Liver (tissue), 9 donors: ENCODE results near the gene LCTL. TPM values are rescaled to one million over a fixed set of nuclear protein-coding genes. Genes with fewer than 3 reads are reported as not detected.

Source experiments
- DNase-seq: peaks from one replicate; pipeline ENCODE4 v3.0.0-alpha.2; 2017; ENCODE audit warnings: low spot score
- H3K27ac ChIP-seq, 2 donors: one replicate each; pipeline ENCODE4 v1.7.0; 2013; ENCODE audit warnings: inconsistent platforms in 2 of 2, low read length in 2 of 2, control low read depth in 1 of 2, low read depth in 1 of 2, mild to moderate bottlenecking in 1 of 2
- H3K27me3 ChIP-seq, 4 donors: one replicate each; pipeline versions ENCODE4 v1.6.1 to v1.7.0; 2013; ENCODE audit warnings: low read length in 3 of 4, inconsistent platforms in 1 of 4, mild to moderate bottlenecking in 1 of 4, moderate library complexity in 1 of 4; ENCODE audit not compliant: control insufficient read depth in 4 of 4, insufficient read depth in 4 of 4
- H3K36me3 ChIP-seq, 4 donors: one replicate each; pipeline versions ENCODE4 v1.6.1 to v1.7.0; 2013; ENCODE audit warnings: low read length in 3 of 4, mild to moderate bottlenecking in 3 of 4, low read depth in 1 of 4, moderate library complexity in 1 of 4; ENCODE audit not compliant: control insufficient read depth in 4 of 4, insufficient read depth in 3 of 4
- H3K4me1 ChIP-seq, 4 donors: one replicate each; pipeline versions ENCODE4 v1.6.1 to v1.7.0; 2013; ENCODE audit warnings: low read length in 3 of 4, mild to moderate bottlenecking in 3 of 4, moderate library complexity in 1 of 4; ENCODE audit not compliant: control insufficient read depth in 4 of 4, insufficient read depth in 4 of 4
- H3K4me3 ChIP-seq, 3 donors: one replicate each; pipeline versions ENCODE4 v1.6.1 to v1.7.0; 2013; ENCODE audit warnings: low read length in 3 of 3, control low read depth in 1 of 3, low read depth in 1 of 3, mild to moderate bottlenecking in 1 of 3
- H3K9ac ChIP-seq, 2 donors: one replicate each; pipeline ENCODE4 v1.7.0; 2013; ENCODE audit warnings: low read length in 2 of 2, mild to moderate bottlenecking in 2 of 2, moderate library complexity in 2 of 2, control low read depth in 1 of 2, low read depth in 1 of 2
- H3K9me3 ChIP-seq, 4 donors: one replicate each; pipeline versions ENCODE4 v1.6.1 to v1.7.0; 2013; ENCODE audit warnings: low read length in 3 of 4; ENCODE audit not compliant: control insufficient read depth in 4 of 4
- ATF3 ChIP-seq: IDR thresholded peaks from 2 replicates; pipeline ENCODE4 v1.6.1; 2016; ENCODE audit warnings: antibody characterized with exemption
- CTCF ChIP-seq: fragments of 150-350 bp; IDR thresholded peaks from 2 replicates; pipeline ENCODE4 v1.5.1; 2017; ENCODE audit warnings: improper control_type of control experiment, low read depth, low read length; ENCODE audit not compliant: missing input control
- EGR1 ChIP-seq, 2 donors: IDR thresholded peaks; 2 replicates each; pipeline ENCODE4 v1.6.1; 2016 to 2018; ENCODE audit warnings: antibody characterized with exemption in 2 of 2, low read depth in 2 of 2
- FOXA1 ChIP-seq: IDR thresholded peaks from 2 replicates; pipeline ENCODE4 v1.6.1; 2016; ENCODE audit warnings: antibody characterized with exemption
- FOXA2 ChIP-seq: IDR thresholded peaks from 2 replicates; pipeline ENCODE4 v1.6.1; 2016; ENCODE audit warnings: antibody characterized with exemption
- GABPA ChIP-seq, 2 donors: IDR thresholded peaks in 1 of 2; conservative IDR thresholded peaks in 1 of 2; 2 replicates each; pipeline ENCODE4 v1.6.1; 2016; ENCODE audit warnings: antibody characterized with exemption in 2 of 2, mild to moderate bottlenecking in 1 of 2, moderate library complexity in 1 of 2
- HNF4A ChIP-seq, 2 donors: conservative IDR thresholded peaks; 2 replicates each; pipeline ENCODE4 v1.6.1; 2016; ENCODE audit warnings: antibody characterized with exemption in 2 of 2, mild to moderate bottlenecking in 2 of 2
- HNF4G ChIP-seq: IDR thresholded peaks from 2 replicates; pipeline ENCODE4 v1.6.1; 2016; ENCODE audit warnings: antibody characterized with exemption
- JUND ChIP-seq, 2 donors: IDR thresholded peaks; 2 replicates each; pipeline ENCODE4 v1.6.1; 2016; ENCODE audit warnings: antibody characterized with exemption in 2 of 2
- MAX ChIP-seq: IDR thresholded peaks from 2 replicates; pipeline ENCODE4 v1.6.1; 2016; ENCODE audit warnings: antibody characterized with exemption
- NR2F2 ChIP-seq: IDR thresholded peaks from 2 replicates; pipeline ENCODE4 v1.6.1; 2016; ENCODE audit warnings: antibody characterized with exemption
- RAD21 ChIP-seq, 2 donors: IDR thresholded peaks; 2 replicates each; pipeline ENCODE4 v1.6.1; 2016; ENCODE audit warnings: antibody characterized with exemption in 2 of 2, mild to moderate bottlenecking in 2 of 2
- REST ChIP-seq: IDR thresholded peaks from 2 replicates; pipeline ENCODE4 v1.6.1; 2016; ENCODE audit warnings: antibody characterized with exemption, mild to moderate bottlenecking
- RXRA ChIP-seq, 2 donors: IDR thresholded peaks; 2 replicates each; pipeline ENCODE4 v1.6.1; 2017 to 2018; ENCODE audit warnings: antibody characterized with exemption in 2 of 2, mild to moderate bottlenecking in 1 of 2
- SP1 ChIP-seq: IDR thresholded peaks from 2 replicates; pipeline ENCODE4 v1.6.1; 2018; ENCODE audit warnings: antibody characterized with exemption, mild to moderate bottlenecking
- TAF1 ChIP-seq: conservative IDR thresholded peaks from 2 replicates; pipeline ENCODE4 v1.6.1; 2016; ENCODE audit warnings: antibody characterized with exemption, mild to moderate bottlenecking
- YY1 ChIP-seq: IDR thresholded peaks from 2 replicates; pipeline ENCODE4 v1.6.1; 2016; ENCODE audit warnings: antibody characterized with exemption, mild to moderate bottlenecking
- WGBS: extraction: QIAGEN DNeasy Blood & Tissue Kit; methylation state at CpG from one replicate; pipeline ENCODE4 v1.1.7; 2013; 5-methylcytosine and 5-hydroxymethylcytosine counted together
- polyA plus RNA-seq, 2 donors: library from polyadenylated mRNA; stranded (reverse) in 1 of 2; unstranded in 1 of 2; fragments of 200-250 nt in 1 of 2; fragments of >200 nt in 1 of 2; fragmentation: Nextera tagmentation in 1 of 2; extraction: Ambion mirVana in 1 of 2; gene quantifications; one replicate each; pipeline versions ENCODE4 v1.2.1 to v1.2.3, GENCODE V29; 2013 to 2015
- total RNA-seq, 2 donors: library from RNA; depleted of rRNA; stranded (reverse); fragments of >200 nt; gene quantifications; one replicate each; pipeline ENCODE4 v1.2.3, GENCODE V29; 2014
- TF ChIP-seq, protein P1 (sequence below): IDR thresholded peaks from 2 replicates; pipeline ENCODE4 v1.6.1; 2016; ENCODE audit warnings: antibody characterized with exemption
- donor health status: healthy.
- donor health status: healthy.
- donor health status: healthy.
- donor health status: healthy.
- donor health status: healthy.

LCTL gene
- total and polyA plus RNA-seq, 4 donors = 0.13 TPM; not detected in 3

GRCh38 chr15:66581972-66582537 is 16.3 kb upstream of the LCTL start:
- DNase-seq = no peak
- H3K36me3 ChIP-seq = no peaks in the 10 kb centered on the region
- H3K4me3 ChIP-seq = peak overlapping the region; percentile 0 to 35 (median 14)
- TF ChIP-seq CTCF (no peak), NR2F2 (peak; percentile 71), RAD21 (IDR thresholded peaks at IDR 0.05) (no peak), FOXA1 (no peak), HNF4G (no peak), YY1 (no peak), HNF4A (conservative IDR thresholded peaks at IDR 0.05) (peak in 1 of 2 donors; percentile 2), GABPA (IDR thresholded peaks at IDR 0.05 in 1 of 2, conservative IDR thresholded peaks at IDR 0.05 in 1 of 2) (no peak), RXRA (IDR thresholded peaks at IDR 0.05) (peak; percentile 23 to 25)
- peak overlapping the region; percentile 28 to 47 for H3K27ac ChIP-seq
- H3K9me3 ChIP-seq = no peaks in the 10 kb centered on the region
- peaks cover 0 to 6% (median under 1%) of the 10 kb centered on the region in 4 donors for H3K4me1 ChIP-seq
- 73% methylated on average over 9 of the region's 9 CpGs for WGBS
- H3K9ac ChIP-seq = no peak overlapping the region
- no peaks in the 10 kb centered on the region for H3K27me3 ChIP-seq

DNA sequence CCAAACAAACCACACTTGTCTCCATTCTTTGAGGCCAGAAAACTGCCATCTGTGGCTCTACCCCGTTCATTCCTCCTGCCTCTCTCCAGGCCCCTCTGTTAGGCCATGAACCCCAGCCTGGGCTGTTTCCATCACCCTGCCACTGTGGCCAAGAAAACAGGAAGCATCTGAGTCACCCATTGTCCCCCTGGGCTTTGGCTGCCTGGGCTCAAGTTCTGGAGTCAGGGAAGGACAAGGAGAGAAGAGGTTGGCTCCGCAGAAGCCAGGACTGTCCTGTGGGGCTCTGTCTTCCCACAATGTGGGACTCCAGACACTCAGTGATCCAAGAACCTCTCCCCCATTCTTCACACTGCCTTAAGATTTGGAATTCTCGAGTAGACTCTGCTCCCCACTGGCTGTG is 14.8 kb upstream of the LCTL start:
- H3K27me3 ChIP-seq = no peaks in the 10 kb centered on the region
- no peak for DNase-seq
- peaks cover 0 to 6% (median 0%) of the 10 kb centered on the region in 4 donors for H3K4me1 ChIP-seq
- H3K36me3 ChIP-seq = no peaks in the 10 kb centered on the region
- TF ChIP-seq, protein P1, sequence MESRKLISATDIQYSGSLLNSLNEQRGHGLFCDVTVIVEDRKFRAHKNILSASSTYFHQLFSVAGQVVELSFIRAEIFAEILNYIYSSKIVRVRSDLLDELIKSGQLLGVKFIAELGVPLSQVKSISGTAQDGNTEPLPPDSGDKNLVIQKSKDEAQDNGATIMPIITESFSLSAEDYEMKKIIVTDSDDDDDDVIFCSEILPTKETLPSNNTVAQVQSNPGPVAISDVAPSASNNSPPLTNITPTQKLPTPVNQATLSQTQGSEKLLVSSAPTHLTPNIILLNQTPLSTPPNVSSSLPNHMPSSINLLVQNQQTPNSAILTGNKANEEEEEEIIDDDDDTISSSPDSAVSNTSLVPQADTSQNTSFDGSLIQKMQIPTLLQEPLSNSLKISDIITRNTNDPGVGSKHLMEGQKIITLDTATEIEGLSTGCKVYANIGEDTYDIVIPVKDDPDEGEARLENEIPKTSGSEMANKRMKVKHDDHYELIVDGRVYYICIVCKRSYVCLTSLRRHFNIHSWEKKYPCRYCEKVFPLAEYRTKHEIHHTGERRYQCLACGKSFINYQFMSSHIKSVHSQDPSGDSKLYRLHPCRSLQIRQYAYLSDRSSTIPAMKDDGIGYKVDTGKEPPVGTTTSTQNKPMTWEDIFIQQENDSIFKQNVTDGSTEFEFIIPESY = no peak
- TF ChIP-seq HNF4A (conservative IDR thresholded peaks at IDR 0.05) (no peak), EGR1 (IDR thresholded peaks at IDR 0.05; ENCODE audit: low read depth in 2 of 2) (no peak), RAD21 (IDR thresholded peaks at IDR 0.05) (no peak), SP1 (no peak), MAX (no peak), FOXA1 (no peak), FOXA2 (no peak), JUND (IDR thresholded peaks at IDR 0.05) (no peak), ATF3 (no peak), RXRA (IDR thresholded peaks at IDR 0.05) (no peak), TAF1 (no peak), GABPA (IDR thresholded peaks at IDR 0.05 in 1 of 2, conservative IDR thresholded peaks at IDR 0.05 in 1 of 2) (no peak), NR2F2 (no peak), HNF4G (no peak), CTCF (no peak), REST (no peak), YY1 (no peak)
- H3K9ac ChIP-seq = no peak overlapping the region
- H3K4me3 ChIP-seq = no peak overlapping the region
- no peaks in the 10 kb centered on the region for H3K9me3 ChIP-seq
- no peak overlapping the region for H3K27ac ChIP-seq
- 82% methylated on average over 3 of the region's 3 CpGs for WGBS
